MM.1S (cell line): ENCODE measurements around the gene BTBD19.

Experiments used
- DNase-seq: peaks from one replicate; pipeline ENCODE4 v3.0.0-alpha.2; 2015
- H2AFZ ChIP-seq: fragments of 300-600 bp; sonication (generic); 2 replicates; pipeline ENCODE4 v1.6.0; 2016; ENCODE audit warnings: antibody characterized with exemption, low read length
- H3F3A ChIP-seq: fragments of 300-600 bp; sonication (generic); 2 replicates; pipeline ENCODE4 v1.6.1; 2016; ENCODE audit warnings: mild to moderate bottlenecking, antibody characterized with exemption, low read length, moderate library complexity, mixed read lengths; ENCODE audit not compliant: insufficient read depth
- H3K27ac ChIP-seq: fragments of 300-600 bp; sonication (generic); 2 replicates; pipeline ENCODE4 v1.5.1; 2016; ENCODE audit warnings: mild to moderate bottlenecking, low read length
- H3K27me3 ChIP-seq: fragments of 300-600 bp; sonication (generic); replicated peaks from 2 replicates; pipeline ENCODE4 v1.6.0; 2016; ENCODE audit warnings: low read length; ENCODE audit not compliant: insufficient read depth
- H3K36me3 ChIP-seq: fragments of 300-600 bp; sonication (generic); replicated peaks from 2 replicates; pipeline ENCODE4 v1.6.1; 2016; ENCODE audit warnings: mild to moderate bottlenecking, low read length, mixed read lengths; ENCODE audit not compliant: insufficient read depth
- H3K4me1 ChIP-seq: fragments of 300-600 bp; sonication (generic); 2 replicates; pipeline ENCODE4 v1.6.1; 2016; ENCODE audit warnings: low read length, mixed read lengths
- H3K4me2 ChIP-seq: fragments of 300-600 bp; sonication (generic); 2 replicates; pipeline ENCODE4 v1.6.0; 2016; ENCODE audit warnings: low read depth, low read length
- H3K4me3 ChIP-seq: fragments of 300-600 bp; sonication (generic); 2 replicates; pipeline ENCODE4 v1.5.1; 2016; ENCODE audit warnings: low read length, mixed read lengths
- H3K79me2 ChIP-seq: fragments of 300-600 bp; sonication (generic); 2 replicates; pipeline ENCODE4 v1.6.1; 2016; ENCODE audit warnings: mixed run types, low read length, mixed read lengths
- H3K9ac ChIP-seq: fragments of 300-600 bp; sonication (generic); 2 replicates; pipeline ENCODE4 v1.6.1; 2016; ENCODE audit warnings: low read length, mixed read lengths
- H3K9me2 ChIP-seq: fragments of 300-600 bp; sonication (generic); replicated peaks from 2 replicates; pipeline ENCODE4 v1.6.1; 2016; ENCODE audit warnings: mild to moderate bottlenecking, low read length, mixed read lengths; ENCODE audit not compliant: insufficient read depth
- H3K9me3 ChIP-seq: fragments of 300-600 bp; sonication (generic); replicated peaks from 2 replicates; pipeline ENCODE4 v1.6.1; 2016; ENCODE audit warnings: mild to moderate bottlenecking, low read length, mixed read lengths; ENCODE audit not compliant: insufficient read depth
- H4K20me1 ChIP-seq: fragments of 300-600 bp; sonication (generic); 2 replicates; pipeline ENCODE4 v1.6.1; 2016; ENCODE audit warnings: mild to moderate bottlenecking, low read length, moderate library complexity, mixed read lengths; ENCODE audit not compliant: insufficient read depth
- CTCF ChIP-seq: fragments of 300-600 bp; sonication (generic); IDR thresholded peaks from 2 replicates; pipeline ENCODE4 v1.5.1; 2016; ENCODE audit warnings: antibody characterized with exemption, low read length, mixed read lengths
- EZH2 ChIP-seq: fragments of 300-600 bp; sonication (generic); optimal IDR thresholded peaks from 2 replicates; pipeline ENCODE3; 2017; ENCODE audit warnings: low read depth, mild to moderate bottlenecking, antibody characterized with exemption, low read length, mixed read lengths
- EZH2phosphoT487 ChIP-seq: fragments of 300-600 bp; sonication (generic); IDR thresholded peaks from 2 replicates; pipeline ENCODE4 v1.6.1; 2018; ENCODE audit warnings: antibody characterized with exemption, low read length

BTBD19 gene

GRCh38 chr1:44806025-44806703, 2.2 kb upstream of the BTBD19 start:
- H3K36me3 ChIP-seq, result no peaks in the 10 kb centered on the region
- peaks cover 19% of the 10 kb centered on the region for H3K4me1 ChIP-seq
- no peaks in the 10 kb centered on the region for H3K79me2 ChIP-seq
- H3K4me2 ChIP-seq, result no peak overlapping the region
- H3K9ac ChIP-seq, result no peak overlapping the region
- no peaks in the 10 kb centered on the region for H3K27me3 ChIP-seq
- TF ChIP-seq EZH2 (no peak), CTCF (no peak), EZH2phosphoT487 (no peak)
- H3K9me2 ChIP-seq, result no peaks in the 10 kb centered on the region
- no peak overlapping the region for H3K27ac ChIP-seq
- no peaks in the 10 kb centered on the region for H4K20me1 ChIP-seq
- no peaks in the 10 kb centered on the region for H3K9me3 ChIP-seq
- no peak overlapping the region for H3K4me3 ChIP-seq
- H2AFZ ChIP-seq, result no peak overlapping the region
- H3F3A ChIP-seq, result peaks cover 6% of the 10 kb centered on the region; the same call in 1 of the 2 replicates
- DNase-seq, result no peak

- Histone ChIP-seq H2AFZ (no peak within 1 kb of the TSS), H3K9me3 (no peaks in the 10 kb centered on the region), H3K79me2 (no peaks in the 10 kb centered on the region), H3K36me3 (no peaks in the 10 kb centered on the region), H3F3A (peaks cover 10% of the 10 kb centered on the region; the same call in 1 of the 2 replicates), H3K27ac (no peak within 1 kb of the TSS), H3K9ac (no peak within 1 kb of the TSS), H4K20me1 (no peaks in the 10 kb centered on the region), H3K27me3 (no peaks in the 10 kb centered on the region), H3K4me1 (peaks cover 19% of the 10 kb centered on the region), H3K4me2 (no peak within 1 kb of the TSS), H3K9me2 (no peaks in the 10 kb centered on the region), H3K4me3 (no peak within 1 kb of the TSS)
- TF ChIP-seq EZH2phosphoT487 (no peak), EZH2 (no peak), CTCF (no peak)
- no peak for DNase-seq
These were observed 1.5 kb upstream of the BTBD19 start, which contains the start of gene DYNLT4 for GRCh38 chr1:44806704-44807363. DYNLT4 (minus strand) TSS chr1:44807351; CDS start chr1:44806668, 683 bp downstream.

- no peak for DNase-seq
- Histone ChIP-seq H3K4me3 (no peak overlapping the region), H3K4me1 (peaks cover 19% of the 10 kb centered on the region), H4K20me1 (no peaks in the 10 kb centered on the region), H3K79me2 (no peaks in the 10 kb centered on the region), H3K9me2 (no peaks in the 10 kb centered on the region), H3K9ac (no peak overlapping the region), H3K9me3 (no peaks in the 10 kb centered on the region), H3F3A (peaks cover 11% of the 10 kb centered on the region; the same call in 1 of the 2 replicates), H3K36me3 (no peaks in the 10 kb centered on the region), H3K27me3 (no peaks in the 10 kb centered on the region), H2AFZ (no peak overlapping the region), H3K27ac (no peak overlapping the region), H3K4me2 (no peak overlapping the region)
- no peak for TF ChIP-seq EZH2
- no peak for TF ChIP-seq CTCF
- TF ChIP-seq EZH2phosphoT487, result no peak
These were observed 810 bp upstream of the BTBD19 start for GRCh38 chr1:44807364-44808062.
